IPS DF 19.7 (cell line): ENCODE measurements around the gene GRID2.

ENCODE experiments used
- DNase-seq: peaks from one replicate; pipeline ENCODE4 v3.0.0-alpha.2; 2013; ENCODE audit warnings: low read depth, low spot score

The GRID2 gene

GRCh38 chr4:93744961-93745360 is 1441.2 kb downstream of the GRID2 start:
- DNase-seq, result no peak

GRCh38 chr4:93746031-93746430 is 1442.3 kb downstream of the GRID2 start:
- DNase-seq, result no peak

- no peak for DNase-seq
Measured at GRCh38 chr4:93747220-93747619, 1443.5 kb downstream of the GRID2 start.

GRCh38 chr4:93748373-93749291 is 1444.9 kb downstream of the GRID2 start:
- no peak for DNase-seq

- no peak for DNase-seq
Measured at GRCh38 chr4:93749292-93749761, 1445.6 kb downstream of the GRID2 start.

GRCh38 chr4:93751411-93751810 is 1447.6 kb downstream of the GRID2 start:
- DNase-seq, result no peak

- no peak for DNase-seq
Measured at GRCh38 chr4:93756101-93756500, 1452.3 kb downstream of the GRID2 start.

GRCh38 chr4:93759506-93759905 is 1455.7 kb downstream of the GRID2 start:
- no peak for DNase-seq

GRCh38 chr4:93760284-93760683 is 1456.5 kb downstream of the GRID2 start:
- no peak for DNase-seq

- DNase-seq, result no peak
Measured at GRCh38 chr4:93761286-93761685, 1457.5 kb downstream of the GRID2 start.

- DNase-seq, result no peak
Measured at GRCh38 chr4:93764639-93765246, 1461.0 kb downstream of the GRID2 start.

- no peak for DNase-seq
Measured at GRCh38 chr4:93767917-93768316, 1464.2 kb downstream of the GRID2 start.

GRCh38 chr4:93770201-93770600 is 1466.4 kb downstream of the GRID2 start:
- DNase-seq, result no peak

- no peak for DNase-seq
Measured at GRCh38 chr4:93771640-93772411, 1468.1 kb downstream of the GRID2 start.

GRCh38 chr4:93772858-93773257 is 1469.1 kb downstream of the GRID2 start:
- DNase-seq, result no peak

GRCh38 chr4:93775551-93775950 is 1471.8 kb downstream of the GRID2 start:
- no peak for DNase-seq

- no peak for DNase-seq
Measured at GRCh38 chr4:93776386-93777080, 1472.8 kb downstream of the GRID2 start.

- no peak for DNase-seq
Measured at GRCh38 chr4:93777081-93777460, 1473.3 kb downstream of the GRID2 start.

GRCh38 chr4:93779228-93779627 is 1475.5 kb downstream of the GRID2 start:
- DNase-seq, result no peak

GRCh38 chr4:93780080-93780479 is 1476.3 kb downstream of the GRID2 start:
- DNase-seq, result no peak

GRCh38 chr4:93781198-93781597 is 1477.4 kb downstream of the GRID2 start:
- no peak for DNase-seq

- DNase-seq, result no peak
Measured at GRCh38 chr4:93786149-93786548, 1482.4 kb downstream of the GRID2 start.
